ENCODE results near the gene COPG1.
A peak's percentile ranks its signal among the peaks of the same experiment; 100 is the strongest.

COPG1 gene

GRCh38 chr3:129280183-129280582 lies 30.8 kb downstream of the COPG1 start:
- DNase-seq, result no peak

GRCh38 chr3:129281726-129282125 lies 32.3 kb downstream of the COPG1 start:
- DNase-seq, result no peak

- DNase-seq, result no peak
Measured at GRCh38 chr3:129282727-129283327, 33.4 kb downstream of the COPG1 start.

- DNase-seq, result no peak
Measured at GRCh38 chr3:129286081-129286480, 36.7 kb downstream of the COPG1 start.

GRCh38 chr3:129288446-129288845 lies 39.0 kb downstream of the COPG1 start:
- no peak for DNase-seq

GRCh38 chr3:129289201-129289921 lies 40.0 kb downstream of the COPG1 start:
- DNase-seq, result no peak

GRCh38 chr3:129291236-129291886 lies 42.0 kb downstream of the COPG1 start:
- no peak for DNase-seq

- DNase-seq, result no peak
Measured at GRCh38 chr3:129295286-129295685, 45.9 kb downstream of the COPG1 start.

- DNase-seq, result no peak
Measured at GRCh38 chr3:129304146-129304961, 54.9 kb downstream of the COPG1 start.

GRCh38 chr3:129304962-129305222 lies 55.5 kb downstream of the COPG1 start:
- no peak for DNase-seq

- DNase-seq, result no peak
Measured at GRCh38 chr3:129305592-129306091, 56.2 kb downstream of the COPG1 start.

GRCh38 chr3:129308636-129309035 lies 59.2 kb downstream of the COPG1 start:
- DNase-seq, result no peak

- DNase-seq, result no peak
Measured at GRCh38 chr3:129310111-129311011, 61.0 kb downstream of the COPG1 start.

GRCh38 chr3:129311054-129311902 lies 61.9 kb downstream of the COPG1 start:
- no peak for DNase-seq

GRCh38 chr3:129312021-129312639 lies 62.7 kb downstream of the COPG1 start:
- no peak for DNase-seq

- no peak for DNase-seq
Measured at GRCh38 chr3:129312671-129313414, 63.4 kb downstream of the COPG1 start.

GRCh38 chr3:129313415-129313664 lies 63.9 kb downstream of the COPG1 start:
- DNase-seq, result no peak

GRCh38 chr3:129313665-129314385 lies 64.4 kb downstream of the COPG1 start:
- DNase-seq, result no peak

- peak; percentile 74 for DNase-seq
Measured at GRCh38 chr3:129314386-129315222, 65.2 kb downstream of the COPG1 start.
